HEK293T (cell line): Measurements from ENCODE around the gene S100A3.

ENCODE experiments used
- CTBP1 ChIP-seq: fragments of 450-650 bp; IDR thresholded peaks from 2 replicates; pipeline ENCODE4 v1.6.1; 2016; ENCODE audit warnings: borderline replicate concordance
- ELF4 ChIP-seq: fragments of 450-650 bp; IDR thresholded peaks from 2 replicates; pipeline ENCODE4 v1.6.1; 2017; ENCODE audit warnings: antibody characterized with exemption
- FOXM1 ChIP-seq: fragments of 450-650 bp; IDR thresholded peaks from 2 replicates; pipeline ENCODE4 v1.6.1; 2017; ENCODE audit warnings: mild to moderate bottlenecking, borderline replicate concordance
- LEF1 ChIP-seq: fragments of 450-650 bp; IDR thresholded peaks from 2 replicates; pipeline ENCODE4 v1.6.1; 2017; ENCODE audit warnings: mild to moderate bottlenecking, borderline replicate concordance
- TF ChIP-seq, protein P1 (sequence below): fragments of 450-650 bp; IDR thresholded peaks from 2 replicates; pipeline ENCODE4 v1.6.1; 2016

GRCh38 chr1:153541641-153542590, 7.1 kb downstream of the S100A3 start:
- TF ChIP-seq CTBP1 (no peak), FOXM1 (no peak), ELF4 (no peak), LEF1 (no peak)
- TF ChIP-seq, protein P1, sequence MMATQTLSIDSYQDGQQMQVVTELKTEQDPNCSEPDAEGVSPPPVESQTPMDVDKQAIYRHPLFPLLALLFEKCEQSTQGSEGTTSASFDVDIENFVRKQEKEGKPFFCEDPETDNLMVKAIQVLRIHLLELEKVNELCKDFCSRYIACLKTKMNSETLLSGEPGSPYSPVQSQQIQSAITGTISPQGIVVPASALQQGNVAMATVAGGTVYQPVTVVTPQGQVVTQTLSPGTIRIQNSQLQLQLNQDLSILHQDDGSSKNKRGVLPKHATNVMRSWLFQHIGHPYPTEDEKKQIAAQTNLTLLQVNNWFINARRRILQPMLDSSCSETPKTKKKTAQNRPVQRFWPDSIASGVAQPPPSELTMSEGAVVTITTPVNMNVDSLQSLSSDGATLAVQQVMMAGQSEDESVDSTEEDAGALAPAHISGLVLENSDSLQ, result no peak
